ENCODE data around the gene ENG. TPM values are rescaled to one million over a fixed set of nuclear protein-coding genes. Genes with fewer than 3 reads are reported as not detected.

ENG gene
- total RNA-seq, result 12.6 and 38.3 TPM in 2 replicates

GRCh38 chr9:127854184-127854806, at the start of gene ENG:
TSS of gene ENG (minus strand) at chr9:127854658. CDS start at chr9:127854355, 303 bp downstream.

GRCh38 chr9:127899128-127899943, 44.9 kb upstream of the ENG start, which contains the start of gene ST6GALNAC6:
TSS of gene ST6GALNAC6 (minus strand) at chr9:127899603. CDS start at chr9:127897981, 1,622 bp downstream.

GRCh38 chr9:127877566-127877998, 23.1 kb upstream of the ENG start, which contains the start of gene AK1:
TSS of gene AK1 (minus strand) at chr9:127877675. CDS start at chr9:127874617, 3,058 bp downstream.

GRCh38 chr9:127802576-127803443, 51.6 kb downstream of the ENG start, which contains the start of gene FPGS:
TSS of gene FPGS (plus strand) at chr9:127802882. CDS start at chr9:127802925, 43 bp downstream.

GRCh38 chr9:127785933-127786772, 68.3 kb downstream of the ENG start, which contains the start of gene CDK9:
TSS of gene CDK9 (plus strand) at chr9:127786034. CDS start at chr9:127786149, 115 bp downstream.

GRCh38 chr9:127778280-127779135, 76.0 kb downstream of the ENG start, which contains the start of gene SH2D3C:
TSS of gene SH2D3C (minus strand) at chr9:127778666. CDS start at chr9:127778627, 39 bp downstream.

Other genes with a start within 250 kb of the ENG start
- 14.9 and 76.7 TPM in 2 replicates for gene STXBP1, start 242.4 kb downstream of the ENG start, total RNA-seq
- not detected in 2 replicates for gene CFAP157, start 147.7 kb downstream of the ENG start, total RNA-seq
- gene PTRH1, start 139.0 kb downstream of the ENG start, total RNA-seq, result 30.7 and 35.4 TPM in 2 replicates
- gene TTC16, start 138.6 kb downstream of the ENG start, total RNA-seq, result not detected in 2 replicates
- gene TOR2A, start 119.4 kb downstream of the ENG start, total RNA-seq, result 7.3 and 8.8 TPM in 2 replicates
- 40.4 and 57.2 TPM in 2 replicates for gene SH2D3C, start 76.0 kb downstream of the ENG start, total RNA-seq
- gene CDK9, start 68.6 kb downstream of the ENG start, total RNA-seq, result 124 and 162 TPM in 2 replicates
- 73.7 and 110 TPM in 2 replicates for gene FPGS, start 51.8 kb downstream of the ENG start, total RNA-seq
- 30.1 and 43.5 TPM in 2 replicates for gene AK1, start 23.0 kb upstream of the ENG start, total RNA-seq
- 23.4 and 32.2 TPM in 2 replicates for gene ST6GALNAC6, start 44.9 kb upstream of the ENG start, total RNA-seq
- gene ST6GALNAC4, start 62.4 kb upstream of the ENG start, total RNA-seq, result 38.3 and 53.8 TPM in 2 replicates
- 0.65 and 0.91 TPM in 2 replicates for gene PIP5KL1, start 76.1 kb upstream of the ENG start, total RNA-seq
- gene DPM2, start 83.2 kb upstream of the ENG start, total RNA-seq, result 5.9 and 8.8 TPM in 2 replicates
- 0.97 and 1.4 TPM in 2 replicates for gene EEIG1, start 126.3 kb upstream of the ENG start, total RNA-seq
- 7.6 and 9.4 TPM in 2 replicates for gene NAIF1, start 212.7 kb upstream of the ENG start, total RNA-seq
- 15.9 and 20.1 TPM in 2 replicates for gene SLC25A25, start 213.6 kb upstream of the ENG start, total RNA-seq

All from epithelial cell of umbilical artery (primary cell).